GM06990 (cell line): ENCODE data around the gene CHD6.

Experiments used
- DNase-seq: peaks from one replicate; pipeline ENCODE4 v3.0.0-alpha.2; 2011; ENCODE audit not compliant: insufficient read length; ENCODE audit errors: extremely low read depth
- H3K27me3 ChIP-seq: replicated peaks from 2 replicates; pipeline ENCODE4 v1.6.0; 2011; ENCODE audit warnings: low read length; ENCODE audit not compliant: control insufficient read depth, insufficient read depth
- H3K36me3 ChIP-seq: 2 replicates; pipeline ENCODE4 v1.5.1; 2011; ENCODE audit warnings: low read length; ENCODE audit not compliant: control insufficient read depth, insufficient read depth
- H3K4me3 ChIP-seq: replicated peaks from 2 replicates; pipeline ENCODE4 v1.5.1; 2011; ENCODE audit warnings: low read depth, mild to moderate bottlenecking, control low read depth, low read length
- TF ChIP-seq, protein P1 (sequence below): IDR thresholded peaks from 2 replicates; pipeline ENCODE4 v1.5.1; 2011; ENCODE audit warnings: low read length, control low read depth, mild to moderate bottlenecking, inconsistent platforms; ENCODE audit not compliant: insufficient read depth, poor library complexity, severe bottlenecking

Gene CHD6

DNA sequence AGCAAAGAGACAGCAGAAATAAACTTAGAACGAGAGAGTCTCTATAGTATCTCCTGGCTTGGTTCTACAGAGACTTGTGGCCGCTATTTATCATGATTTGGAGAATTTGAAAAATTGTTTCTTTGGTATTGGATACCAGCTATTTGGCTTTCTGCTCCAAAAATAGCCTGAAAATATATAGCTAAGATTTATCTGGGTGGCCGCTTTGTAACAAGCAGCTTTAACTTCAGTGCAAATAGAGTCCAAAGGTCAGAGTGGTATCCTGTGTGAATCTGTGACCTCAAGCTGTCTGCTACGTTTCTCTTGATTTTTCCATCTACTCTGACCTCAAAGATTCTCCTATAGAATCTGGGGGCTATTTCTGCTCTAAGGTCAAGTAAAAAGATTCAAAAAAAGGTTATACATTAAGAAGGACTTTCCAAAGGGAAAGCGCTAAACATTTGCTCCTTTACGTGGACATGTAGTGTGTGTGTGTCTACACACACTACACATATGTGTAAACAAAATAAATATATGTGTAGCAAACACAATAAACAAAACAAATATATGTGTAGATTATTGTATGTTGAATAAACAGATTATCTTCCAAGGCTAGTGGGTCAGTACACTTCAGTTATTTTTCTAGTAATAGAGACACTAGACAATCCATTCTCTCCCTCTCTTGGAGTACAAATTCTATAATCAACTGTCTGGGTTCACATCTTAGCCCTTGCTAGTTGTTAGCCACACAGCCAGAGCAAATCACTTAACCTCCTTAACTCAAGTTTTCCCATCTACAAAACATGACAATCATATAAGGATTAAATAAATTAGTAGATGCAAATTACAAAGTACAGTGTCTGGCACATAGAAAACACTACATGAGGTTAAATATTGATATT, 40.8 kb downstream of the CHD6 start:
- TF ChIP-seq, protein P1, sequence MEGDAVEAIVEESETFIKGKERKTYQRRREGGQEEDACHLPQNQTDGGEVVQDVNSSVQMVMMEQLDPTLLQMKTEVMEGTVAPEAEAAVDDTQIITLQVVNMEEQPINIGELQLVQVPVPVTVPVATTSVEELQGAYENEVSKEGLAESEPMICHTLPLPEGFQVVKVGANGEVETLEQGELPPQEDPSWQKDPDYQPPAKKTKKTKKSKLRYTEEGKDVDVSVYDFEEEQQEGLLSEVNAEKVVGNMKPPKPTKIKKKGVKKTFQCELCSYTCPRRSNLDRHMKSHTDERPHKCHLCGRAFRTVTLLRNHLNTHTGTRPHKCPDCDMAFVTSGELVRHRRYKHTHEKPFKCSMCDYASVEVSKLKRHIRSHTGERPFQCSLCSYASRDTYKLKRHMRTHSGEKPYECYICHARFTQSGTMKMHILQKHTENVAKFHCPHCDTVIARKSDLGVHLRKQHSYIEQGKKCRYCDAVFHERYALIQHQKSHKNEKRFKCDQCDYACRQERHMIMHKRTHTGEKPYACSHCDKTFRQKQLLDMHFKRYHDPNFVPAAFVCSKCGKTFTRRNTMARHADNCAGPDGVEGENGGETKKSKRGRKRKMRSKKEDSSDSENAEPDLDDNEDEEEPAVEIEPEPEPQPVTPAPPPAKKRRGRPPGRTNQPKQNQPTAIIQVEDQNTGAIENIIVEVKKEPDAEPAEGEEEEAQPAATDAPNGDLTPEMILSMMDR: no peak
- H3K27me3 ChIP-seq: no peaks in the 10 kb centered on the region
- H3K4me3 ChIP-seq: no peak overlapping the region
- no peaks in the 10 kb centered on the region for H3K36me3 ChIP-seq
- no peak for DNase-seq

DNA sequence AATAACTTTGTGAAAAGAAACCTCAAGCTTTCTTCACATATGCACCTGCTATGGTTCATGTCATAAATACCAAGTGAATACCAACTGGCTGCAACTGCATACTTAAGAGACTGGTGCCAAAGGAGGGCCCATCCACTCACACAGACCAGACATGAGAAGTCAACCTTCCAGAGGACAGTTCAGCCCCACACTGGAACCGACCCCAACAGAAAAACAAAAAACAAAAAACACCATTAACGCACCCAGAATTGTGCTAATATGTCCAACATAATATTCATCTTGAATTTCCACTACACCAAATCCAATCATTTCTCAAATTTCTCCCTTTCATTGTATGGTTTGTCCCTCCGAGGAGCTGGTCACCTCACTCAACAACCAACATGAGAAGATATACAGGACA, 42.8 kb downstream of the CHD6 start:
- Histone ChIP-seq H3K27me3 (no peaks in the 10 kb centered on the region), H3K36me3 (no peaks in the 10 kb centered on the region), H3K4me3 (no peak overlapping the region)
- DNase-seq: no peak
- TF ChIP-seq, protein P1: no peak

DNA sequence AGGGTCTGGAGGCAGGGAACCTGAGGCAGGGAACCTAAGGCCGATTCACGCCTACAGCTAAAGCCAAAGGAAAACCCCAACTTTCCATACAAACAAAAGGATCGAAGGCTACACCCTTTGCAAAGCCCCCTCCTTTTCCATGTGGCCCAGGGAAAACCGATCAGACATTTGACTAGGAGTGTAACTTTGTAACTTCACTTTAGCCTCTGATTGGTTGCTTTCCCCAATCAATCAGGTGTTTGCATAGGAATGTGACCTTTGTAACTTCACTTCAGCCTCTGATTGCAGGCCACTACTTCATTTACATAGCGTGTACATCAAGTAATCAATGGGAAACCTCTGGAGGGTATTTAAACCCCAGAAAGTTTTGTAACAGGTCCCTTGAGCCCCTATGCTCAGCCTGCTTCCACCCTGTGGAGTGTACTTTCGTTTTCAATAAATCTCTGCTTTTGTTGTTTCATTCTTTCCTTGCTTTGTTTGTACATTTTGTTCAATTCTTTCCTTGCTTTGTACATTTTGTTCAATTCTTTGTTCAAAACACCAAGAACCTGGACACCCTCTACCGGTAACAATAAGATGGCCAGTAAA, 43.3 kb downstream of the CHD6 start:
- Histone ChIP-seq H3K36me3 (no peaks in the 10 kb centered on the region), H3K27me3 (no peaks in the 10 kb centered on the region), H3K4me3 (no peak overlapping the region)
- TF ChIP-seq, protein P1: no peak
- no peak for DNase-seq

DNA sequence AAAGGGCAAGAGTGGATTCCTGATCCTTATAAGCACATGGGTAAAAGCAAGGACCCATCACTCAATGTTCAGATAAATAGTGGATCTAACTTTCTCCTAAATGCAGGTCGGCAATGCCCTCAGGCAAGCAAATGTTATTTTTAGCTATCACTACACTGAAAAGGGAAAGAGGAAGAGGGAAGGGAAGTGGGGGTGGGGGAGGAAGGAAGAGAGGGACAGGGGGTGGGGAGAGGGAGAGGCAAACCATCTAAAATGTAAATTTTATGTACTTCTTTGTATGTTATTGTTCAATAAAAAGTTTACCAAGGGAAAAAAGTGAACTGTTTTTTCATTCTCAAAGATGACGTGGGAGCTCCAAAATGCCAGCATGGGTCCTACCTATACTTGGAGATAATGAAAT, 44.2 kb downstream of the CHD6 start:
- Histone ChIP-seq H3K4me3 (no peak overlapping the region), H3K36me3 (no peaks in the 10 kb centered on the region), H3K27me3 (no peaks in the 10 kb centered on the region)
- TF ChIP-seq, protein P1: no peak
- DNase-seq: no peak

DNA sequence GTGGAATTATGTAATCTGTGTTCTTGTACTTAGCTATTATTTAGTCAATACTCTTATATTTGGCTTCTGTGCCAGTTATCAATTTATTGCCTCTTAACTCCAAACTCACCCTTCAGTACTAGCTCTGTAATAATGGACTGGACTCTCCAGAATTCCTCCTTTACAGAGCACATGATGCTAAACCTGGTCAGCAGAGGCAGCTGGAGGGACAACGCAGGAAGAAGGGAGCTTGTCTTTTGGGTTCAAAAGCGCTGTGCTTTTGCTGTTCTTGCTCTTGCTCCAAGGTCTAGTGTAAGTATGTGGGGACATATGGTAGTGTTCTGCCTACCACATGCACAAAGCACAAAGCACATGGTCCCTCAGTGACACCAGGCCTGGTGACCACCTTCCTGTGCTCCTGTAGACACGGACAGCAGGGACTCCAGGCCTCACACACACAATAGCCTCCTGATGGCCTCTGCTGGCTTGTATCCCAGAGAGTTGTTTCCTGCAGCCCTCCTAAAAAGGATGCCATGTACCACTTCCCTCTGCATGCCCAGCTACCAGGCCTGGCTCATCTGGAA, 46.1 kb downstream of the CHD6 start:
- no peaks in the 10 kb centered on the region for H3K27me3 ChIP-seq
- TF ChIP-seq, protein P1: no peak
- H3K4me3 ChIP-seq: no peak overlapping the region
- no peaks in the 10 kb centered on the region for H3K36me3 ChIP-seq
- DNase-seq: no peak
